WTC11 (cell line): Measurements from ENCODE around the gene SUPT3H. TPM values are rescaled to one million over a fixed set of nuclear protein-coding genes. Genes with fewer than 3 reads are reported as not detected.

Experiments used
- ATAC-seq: fragments of 200-7000 bp; cut with Tn5 transposase; 2 replicates; pipeline ENCODE4 v1.10.0; 2021; ENCODE audit warnings: mild to moderate bottlenecking, moderate library complexity
- CTCF ChIA-PET: fragments of 300-600 bp; sonication (Branson Sonifier 250); formaldehyde crosslinking; loops from one replicate; lab custom pipeline; 2021; ENCODE audit warnings: antibody characterized with exemption; lab: Charles Lee
- POLR2A ChIA-PET: fragments of 350-600 bp; sonication (Branson Sonifier 250); formaldehyde crosslinking; loops from one replicate; lab custom pipeline; 2021; ENCODE audit warnings: antibody characterized with exemption; lab: Charles Lee
- DNase-seq: peaks from one replicate; pipeline ENCODE4 v3.0.0; 2021; ENCODE audit warnings: low spot score
- H3K27ac Mint-ChIP-seq: 2 replicates; pipeline ENCODE4 v1.8.0; 2021; ENCODE audit warnings: mixed read lengths
- H3K27me3 Mint-ChIP-seq: 2 replicates; pipeline ENCODE4 v1.8.0; 2021; ENCODE audit warnings: low read depth, mild to moderate bottlenecking, moderate library complexity, mixed read lengths
- H3K36me3 Mint-ChIP-seq: 2 replicates; pipeline ENCODE4 v1.8.0; 2021; ENCODE audit warnings: mixed read lengths
- H3K4me1 Mint-ChIP-seq: 2 replicates; pipeline ENCODE4 v1.8.0; 2022; ENCODE audit warnings: mixed read lengths
- H3K4me3 Mint-ChIP-seq: 2 replicates; pipeline ENCODE4 v1.8.0; 2021; ENCODE audit warnings: mild to moderate bottlenecking, moderate library complexity, mixed read lengths
- H3K9me3 Mint-ChIP-seq: 2 replicates; pipeline ENCODE4 v1.8.0; 2021; ENCODE audit warnings: mixed read lengths
- AR ChIP-seq: fragments of 250-450 bp; sonication (Bioruptor Pico); IDR thresholded peaks from 2 replicates; pipeline ENCODE4 v1.9.0; 2021; ENCODE audit warnings: mild to moderate bottlenecking
- CREB1 ChIP-seq: sonication (generic); formaldehyde crosslinking; IDR thresholded peaks from 2 replicates; pipeline ENCODE4 v1.8.0; 2023; ENCODE audit warnings: mild to moderate bottlenecking, missing genetic modification reagents
- CREM ChIP-seq: sonication (generic); formaldehyde crosslinking; IDR thresholded peaks from 2 replicates; pipeline ENCODE4 v1.8.1; 2022; ENCODE audit warnings: mild to moderate bottlenecking, missing genetic modification reagents, moderate library complexity
- E2F5 ChIP-seq: sonication (generic); formaldehyde crosslinking; IDR thresholded peaks from 2 replicates; pipeline ENCODE4 v1.8.1; 2022; ENCODE audit warnings: mild to moderate bottlenecking, moderate library complexity, missing genetic modification reagents
- ETV6 ChIP-seq: sonication (generic); formaldehyde crosslinking; IDR thresholded peaks from 2 replicates; pipeline ENCODE4 v1.8.1; 2022; ENCODE audit warnings: mild to moderate bottlenecking, missing genetic modification reagents
- FOXK1 ChIP-seq: sonication (generic); formaldehyde crosslinking; IDR thresholded peaks from 2 replicates; pipeline ENCODE4 v1.8.0; 2022; ENCODE audit warnings: mild to moderate bottlenecking, moderate library complexity, missing genetic modification reagents
- GABPB1 ChIP-seq: sonication (generic); formaldehyde crosslinking; IDR thresholded peaks from 2 replicates; pipeline ENCODE4 v1.8.1; 2023; ENCODE audit warnings: mild to moderate bottlenecking, missing genetic modification reagents
- GRHL2 ChIP-seq: fragments of 250-450 bp; sonication (Bioruptor Pico); IDR thresholded peaks from 2 replicates; pipeline ENCODE4 v1.8.0; 2022; ENCODE audit warnings: mild to moderate bottlenecking, moderate library complexity; ENCODE audit not compliant: insufficient replicate concordance, severe bottlenecking
- HMGA2 ChIP-seq: fragments of 250-450 bp; sonication (Bioruptor Pico); IDR thresholded peaks from 2 replicates; pipeline ENCODE4 v1.4.0; 2021; ENCODE audit warnings: mild to moderate bottlenecking, moderate library complexity
- HMGXB4 ChIP-seq: sonication (generic); formaldehyde crosslinking; IDR thresholded peaks from 2 replicates; pipeline ENCODE4 v1.8.1; 2023; ENCODE audit warnings: mild to moderate bottlenecking, moderate library complexity, missing genetic modification reagents
- NFATC4 ChIP-seq: fragments of 250-450 bp; sonication (Bioruptor Pico); IDR thresholded peaks from 2 replicates; pipeline ENCODE4 v1.9.0; 2021; ENCODE audit warnings: mild to moderate bottlenecking
- NR2C2 ChIP-seq: sonication (generic); formaldehyde crosslinking; IDR thresholded peaks from 2 replicates; pipeline ENCODE4 v1.8.0; 2022; ENCODE audit warnings: mild to moderate bottlenecking, missing genetic modification reagents
- NR3C1 ChIP-seq: sonication (generic); formaldehyde crosslinking; conservative IDR thresholded peaks from 2 replicates; pipeline ENCODE4 v1.8.1; 2023; ENCODE audit warnings: low read depth, mild to moderate bottlenecking, missing genetic modification reagents
- OVOL2 ChIP-seq: fragments of 250-450 bp; sonication (Bioruptor Pico); IDR thresholded peaks from 2 replicates; pipeline ENCODE4 v1.9.0; 2021; ENCODE audit warnings: mild to moderate bottlenecking, borderline replicate concordance
- ZNF121 ChIP-seq: sonication (generic); formaldehyde crosslinking; IDR thresholded peaks from 2 replicates; pipeline ENCODE4 v1.8.0; 2023; ENCODE audit warnings: missing genetic modification reagents
- ZNF317 ChIP-seq: sonication (generic); formaldehyde crosslinking; IDR thresholded peaks from 2 replicates; pipeline ENCODE4 v1.8.1; 2023; ENCODE audit warnings: low read depth, mild to moderate bottlenecking, moderate library complexity, missing genetic modification reagents, borderline replicate concordance
- ZNF671 ChIP-seq: fragments of 250-450 bp; sonication (Bioruptor Pico); IDR thresholded peaks from 2 replicates; pipeline ENCODE4 v1.8.0; 2021; ENCODE audit warnings: mild to moderate bottlenecking
- total RNA-seq: library from RNA; stranded (reverse); gene quantifications from 3 replicates; pipeline ENCODE4 v1.2.3, GENCODE V29; 2021
- TF ChIP-seq, protein P1 (sequence below): fragments of 250-450 bp; sonication (Bioruptor Pico); conservative IDR thresholded peaks from 2 replicates; pipeline ENCODE4 v1.9.0; 2021; ENCODE audit warnings: mild to moderate bottlenecking
- TF ChIP-seq, protein P2 (sequence below): sonication (generic); formaldehyde crosslinking; IDR thresholded peaks from 2 replicates; pipeline ENCODE4 v1.8.1; 2022; ENCODE audit warnings: missing genetic modification reagents, borderline replicate concordance
- TF ChIP-seq, protein P3 (sequence below): fragments of 250-450 bp; sonication (Bioruptor Pico); IDR thresholded peaks from 2 replicates; pipeline ENCODE4 v1.8.0; 2021; ENCODE audit warnings: mild to moderate bottlenecking

Gene SUPT3H
- total RNA-seq, 1 experiment from 2014 or later, result 15.3 TPM

GRCh38 chr6:44980841-44981240 lies 396.9 kb downstream of the SUPT3H start:
- TF ChIP-seq GABPB1 (CRISPR knock-in tag), result no peak
- TF ChIP-seq, all 79 proteins: peak for 0
- no peaks in the 10 kb centered on the region for H3K27me3 Mint-ChIP-seq
- H3K4me1 Mint-ChIP-seq, result peaks cover 8% of the 10 kb centered on the region
- no peaks in the 10 kb centered on the region for H3K36me3 Mint-ChIP-seq
- H3K9me3 Mint-ChIP-seq, result no peaks in the 10 kb centered on the region
- ChIA-PET CTCF (no interaction called here), POLR2A (no interaction called here)
- H3K27ac Mint-ChIP-seq, result no peak overlapping the region
- no peak overlapping the region for H3K4me3 Mint-ChIP-seq
- DNase-seq, result no peak
- no peak for ATAC-seq

- DNase-seq (no peak), ATAC-seq (no peak)
- H3K27ac Mint-ChIP-seq, result no peak overlapping the region
- no peak for TF ChIP-seq ZNF121 (CRISPR knock-in tag)
- no peak for TF ChIP-seq NFATC4 (CRISPR knock-in tag)
- TF ChIP-seq CREB1 (CRISPR knock-in tag), result no peak
- no peak for TF ChIP-seq CREM (CRISPR knock-in tag)
- no peak for TF ChIP-seq ZNF671 (CRISPR knock-in tag)
- no peak for TF ChIP-seq ETV6
- TF ChIP-seq FOXK1, result no peak
- TF ChIP-seq, protein P1, sequence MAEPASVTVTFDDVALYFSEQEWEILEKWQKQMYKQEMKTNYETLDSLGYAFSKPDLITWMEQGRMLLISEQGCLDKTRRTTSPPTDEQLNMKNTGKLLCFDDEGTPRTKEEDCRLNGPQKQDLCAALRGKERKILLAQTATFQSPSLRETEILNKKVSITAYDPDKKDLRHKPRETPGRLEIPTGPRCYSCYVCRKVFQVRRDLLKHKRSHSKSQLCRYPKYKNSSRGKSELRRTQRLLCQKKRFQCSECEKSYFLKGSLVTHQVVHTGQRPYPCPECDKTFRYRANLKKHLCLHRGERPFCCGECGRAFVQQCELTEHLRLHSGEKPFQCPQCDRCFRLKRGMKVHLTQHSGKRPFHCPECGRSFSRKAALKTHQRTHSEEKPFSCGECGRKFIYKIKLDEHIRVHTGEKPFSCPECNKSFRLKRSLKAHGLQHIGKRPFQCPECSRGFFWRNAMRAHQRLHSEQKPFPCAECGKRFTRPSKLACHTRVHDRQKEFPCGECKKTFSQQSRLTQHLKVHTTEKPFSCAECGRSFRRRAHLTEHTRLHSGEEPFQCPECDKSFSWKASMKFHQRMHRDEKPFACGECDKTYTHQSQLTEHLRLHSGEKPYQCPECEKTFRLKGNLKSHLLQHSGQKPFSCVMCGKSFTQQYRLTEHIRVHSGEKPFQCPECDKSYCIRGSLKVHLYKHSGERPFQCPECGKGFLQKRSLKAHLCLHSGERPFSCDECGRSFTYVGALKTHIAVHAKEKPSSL, result no peak
- peaks cover 8% of the 10 kb centered on the region for H3K4me1 Mint-ChIP-seq
- peaks cover 28% of the 10 kb centered on the region for H3K36me3 Mint-ChIP-seq
- POLR2A ChIA-PET, result no interaction called here
- H3K27me3 Mint-ChIP-seq, result no peaks in the 10 kb centered on the region; the same call in 1 of the 2 replicates
- peaks cover 29% of the 10 kb centered on the region for H3K9me3 Mint-ChIP-seq
- H3K4me3 Mint-ChIP-seq, result no peak overlapping the region
- CTCF ChIA-PET, result interaction anchor here (1.0 kb wide), 1 partner anchor 501 kb away, joined by 3 read pairs; no protein-coding TSS in a partner anchor
These were observed 400.8 kb downstream of the SUPT3H start for GRCh38 chr6:44976677-44977641.

DNA sequence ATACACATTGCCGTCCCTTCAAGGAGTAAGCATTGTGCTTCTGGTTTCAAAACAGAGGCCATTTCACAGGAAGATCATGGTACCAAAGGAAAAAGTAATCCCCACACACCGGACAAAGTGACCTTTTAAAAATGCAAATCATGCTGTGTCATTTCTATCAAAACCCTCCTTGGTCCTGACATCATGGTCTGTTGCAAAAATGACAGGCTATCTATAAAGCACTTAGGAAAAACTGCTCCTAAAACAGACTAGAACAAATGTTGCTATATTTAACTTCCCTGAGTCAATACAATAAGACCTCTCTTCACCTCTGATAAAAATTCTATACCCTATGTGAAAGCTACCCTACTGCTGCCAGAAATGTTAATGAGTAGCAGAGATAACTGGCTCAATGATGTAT lies 403.2 kb downstream of the SUPT3H start:
- POLR2A ChIA-PET, result no interaction called here
- TF ChIP-seq HMGA2 (CRISPR knock-in tag) (no peak), E2F5 (no peak), OVOL2 (CRISPR knock-in tag) (no peak), NR2C2 (CRISPR knock-in tag) (no peak), ZNF317 (no peak), HMGXB4 (CRISPR knock-in tag) (no peak), AR (no peak), NR3C1 (CRISPR knock-in tag) (no peak), GRHL2 (CRISPR knock-in tag) (no peak)
- TF ChIP-seq, protein P2, sequence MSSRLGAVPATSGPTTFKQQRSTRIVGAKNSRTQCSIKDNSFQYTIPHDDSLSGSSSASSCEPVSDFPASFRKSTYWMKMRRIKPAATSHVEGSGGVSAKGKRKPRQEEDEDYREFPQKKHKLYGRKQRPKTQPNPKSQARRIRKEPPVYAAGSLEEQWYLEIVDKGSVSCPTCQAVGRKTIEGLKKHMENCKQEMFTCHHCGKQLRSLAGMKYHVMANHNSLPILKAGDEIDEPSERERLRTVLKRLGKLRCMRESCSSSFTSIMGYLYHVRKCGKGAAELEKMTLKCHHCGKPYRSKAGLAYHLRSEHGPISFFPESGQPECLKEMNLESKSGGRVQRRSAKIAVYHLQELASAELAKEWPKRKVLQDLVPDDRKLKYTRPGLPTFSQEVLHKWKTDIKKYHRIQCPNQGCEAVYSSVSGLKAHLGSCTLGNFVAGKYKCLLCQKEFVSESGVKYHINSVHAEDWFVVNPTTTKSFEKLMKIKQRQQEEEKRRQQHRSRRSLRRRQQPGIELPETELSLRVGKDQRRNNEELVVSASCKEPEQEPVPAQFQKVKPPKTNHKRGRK (CRISPR knock-in tag), result no peak
- TF ChIP-seq, protein P3, sequence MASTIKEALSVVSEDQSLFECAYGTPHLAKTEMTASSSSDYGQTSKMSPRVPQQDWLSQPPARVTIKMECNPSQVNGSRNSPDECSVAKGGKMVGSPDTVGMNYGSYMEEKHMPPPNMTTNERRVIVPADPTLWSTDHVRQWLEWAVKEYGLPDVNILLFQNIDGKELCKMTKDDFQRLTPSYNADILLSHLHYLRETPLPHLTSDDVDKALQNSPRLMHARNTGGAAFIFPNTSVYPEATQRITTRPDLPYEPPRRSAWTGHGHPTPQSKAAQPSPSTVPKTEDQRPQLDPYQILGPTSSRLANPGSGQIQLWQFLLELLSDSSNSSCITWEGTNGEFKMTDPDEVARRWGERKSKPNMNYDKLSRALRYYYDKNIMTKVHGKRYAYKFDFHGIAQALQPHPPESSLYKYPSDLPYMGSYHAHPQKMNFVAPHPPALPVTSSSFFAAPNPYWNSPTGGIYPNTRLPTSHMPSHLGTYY (CRISPR knock-in tag), result no peak
- H3K4me1 Mint-ChIP-seq, result no peaks in the 10 kb centered on the region

More for the DNA sequence above, 403.2 kb downstream of the SUPT3H start:
- no peak overlapping the region for H3K27ac Mint-ChIP-seq
- no peak overlapping the region for H3K4me3 Mint-ChIP-seq
- peaks cover 37% of the 10 kb centered on the region for H3K36me3 Mint-ChIP-seq
- H3K9me3 Mint-ChIP-seq, result peaks cover 40% of the 10 kb centered on the region
- DNase-seq, result no peak
- no peak for ATAC-seq
- CTCF ChIA-PET, result no interaction called here
- no peaks in the 10 kb centered on the region; the same call in 1 of the 2 replicates for H3K27me3 Mint-ChIP-seq
